IMR-90 (cell line): Measurements from ENCODE around the gene EHF. TPM values are rescaled to one million over a fixed set of nuclear protein-coding genes. Genes with fewer than 3 reads are reported as not detected.
A peak's percentile ranks its signal among the peaks of the same experiment; 100 is the strongest.

Source experiments
- ATAC-seq: fragments of 200-7000 bp; cut with Tn5 transposase; 2 replicates; pipeline ENCODE4 v1.9.1; 2020; ENCODE audit warnings: low read depth, mild to moderate bottlenecking, moderate library complexity
- BruUV-seq: library from RNA; stranded (reverse); fragments of 400-500 nt; replicated peaks from 2 replicates; lab custom pipeline; 2021; lab: Mats Ljungman, UMichigan
- CTCF ChIA-PET: fragments of 300-600 bp; formaldehyde crosslinking; extraction: SDS; loops from one replicate; lab custom pipeline; 2021; ENCODE audit warnings: antibody characterized with exemption; lab: Yijun Ruan, JAX
- POLR2A ChIA-PET: fragments of 300-600 bp; sonication (Branson Sonifier 250); formaldehyde crosslinking; loops from one replicate; lab custom pipeline; 2022; ENCODE audit warnings: antibody characterized with exemption; ENCODE audit not compliant: unreplicated experiment; lab: Charles Lee
- DNase-seq: peaks from one replicate; pipeline ENCODE4 v3.0.0; 2013
- H2AFZ ChIP-seq: replicated peaks from 2 replicates; pipeline ENCODE3; 2013; ENCODE audit warnings: low read length, mild to moderate bottlenecking; ENCODE audit not compliant: poor library complexity
- H2AK5ac ChIP-seq: 2 replicates; pipeline ENCODE4 v1.6.1; 2013; ENCODE audit warnings: low read depth, low read length, inconsistent platforms
- H2AK9ac ChIP-seq: replicated peaks from 2 replicates; pipeline ENCODE3; 2013; ENCODE audit warnings: mild to moderate bottlenecking, low read depth, low read length, moderate library complexity; ENCODE audit not compliant: poor library complexity
- H2BK120ac ChIP-seq: 2 replicates; pipeline ENCODE4 v1.6.1; 2013; ENCODE audit warnings: low read depth, low read length, inconsistent platforms
- H2BK15ac ChIP-seq: 3 replicates; pipeline ENCODE4 v1.6.1; 2013; ENCODE audit warnings: low read depth, low read length, inconsistent platforms
- H2BK20ac ChIP-seq: 2 replicates; pipeline ENCODE4 v1.6.1; 2013; ENCODE audit warnings: low read depth, mild to moderate bottlenecking, inconsistent platforms, low read length, moderate library complexity
- H2BK5ac ChIP-seq: 2 replicates; pipeline ENCODE4 v1.6.1; 2013; ENCODE audit warnings: mild to moderate bottlenecking, low read depth, low read length, inconsistent platforms; ENCODE audit not compliant: poor library complexity, severe bottlenecking
- H3K14ac ChIP-seq: replicated peaks from 2 replicates; pipeline ENCODE4 v1.6.1; 2013; ENCODE audit warnings: low read depth, low read length, inconsistent platforms
- H3K18ac ChIP-seq: 2 replicates; pipeline ENCODE4 v1.6.1; 2013; ENCODE audit warnings: low read depth, low read length, control low read depth
- H3K23ac ChIP-seq: 2 replicates; pipeline ENCODE4 v1.6.1; 2013; ENCODE audit warnings: low read depth, low read length, inconsistent platforms
- H3K27ac ChIP-seq: 2 replicates; pipeline ENCODE4 v1.5.1; 2013; ENCODE audit warnings: mild to moderate bottlenecking, control low read depth, low read length; ENCODE audit not compliant: insufficient read depth
- H3K27me3 ChIP-seq: 2 replicates; pipeline ENCODE4 v1.6.1; 2013; ENCODE audit warnings: low read length; ENCODE audit not compliant: control insufficient read depth, insufficient read depth
- H3K36me3 ChIP-seq: 2 replicates; pipeline ENCODE4 v1.6.1; 2013; ENCODE audit warnings: low read length, mixed read lengths; ENCODE audit not compliant: control insufficient read depth, insufficient read depth
- H3K4ac ChIP-seq: 2 replicates; pipeline ENCODE4 v1.6.1; 2013; ENCODE audit warnings: low read depth, low read length, inconsistent platforms
- H3K4me1 ChIP-seq: 2 replicates; pipeline ENCODE4 v1.6.1; 2013; ENCODE audit warnings: low read length, mixed read lengths; ENCODE audit not compliant: control insufficient read depth, insufficient read depth
- H3K4me2 ChIP-seq: 2 replicates; pipeline ENCODE4 v1.6.1; 2013; ENCODE audit warnings: low read depth, mild to moderate bottlenecking, control low read depth, low read length, moderate library complexity
- H3K4me3 ChIP-seq: 2 replicates; pipeline ENCODE4 v1.5.1; 2013; ENCODE audit warnings: low read depth, mild to moderate bottlenecking, control low read depth, low read length, moderate library complexity; ENCODE audit not compliant: insufficient read depth
- H3K56ac ChIP-seq: 2 replicates; pipeline ENCODE4 v1.6.1; 2013; ENCODE audit warnings: low read length, inconsistent platforms; ENCODE audit not compliant: insufficient read depth; ENCODE audit errors: extremely low read depth
- H3K79me1 ChIP-seq, 2 experiments: 2 replicates each; pipeline ENCODE4 v1.6.1; 2013; ENCODE audit warnings: low read length in 2 of 2, inconsistent platforms in 1 of 2, low read depth in 1 of 2
- H3K9ac ChIP-seq: 2 replicates; pipeline ENCODE4 v1.6.1; 2013; ENCODE audit warnings: low read depth, low read length, control low read depth
- H3K9me1 ChIP-seq: 2 replicates; pipeline ENCODE4 v1.6.1; 2013; ENCODE audit warnings: low read length, inconsistent platforms; ENCODE audit not compliant: insufficient read depth
- H3K9me3 ChIP-seq: 2 replicates; pipeline ENCODE4 v1.6.1; 2013; ENCODE audit warnings: low read length; ENCODE audit not compliant: control insufficient read depth, insufficient read depth
- H4K20me1 ChIP-seq: 2 replicates; pipeline ENCODE4 v1.6.1; 2013; ENCODE audit warnings: low read length, inconsistent platforms; ENCODE audit not compliant: insufficient read depth
- H4K5ac ChIP-seq: 2 replicates; pipeline ENCODE4 v1.6.1; 2013; ENCODE audit warnings: mild to moderate bottlenecking, low read depth, low read length, control low read depth
- H4K8ac ChIP-seq, 2 experiments: 2 replicates each; pipeline ENCODE4 v1.6.1; 2013; ENCODE audit warnings: low read depth in 2 of 2, low read length in 2 of 2, control low read depth in 1 of 2, inconsistent platforms in 1 of 2
- H4K91ac ChIP-seq: 2 replicates; pipeline ENCODE4 v1.6.1; 2013; ENCODE audit warnings: low read depth, low read length, inconsistent platforms; ENCODE audit not compliant: insufficient read depth
- MAZ ChIP-seq: IDR thresholded peaks from 2 replicates; pipeline ENCODE4 v1.6.1; 2012; ENCODE audit warnings: low read depth, mild to moderate bottlenecking, low read length, improper control_type of control experiment, moderate library complexity, borderline replicate concordance
- NFE2L2 ChIP-seq: fragments of 150-350 bp; IDR thresholded peaks from 2 replicates; pipeline ENCODE4 v1.6.1; 2016; ENCODE audit warnings: low read depth, mild to moderate bottlenecking, low read length
- SMC3 ChIP-seq: fragments of 150-350 bp; IDR thresholded peaks from 2 replicates; pipeline ENCODE4 v1.6.1; 2016; ENCODE audit warnings: low read depth, mild to moderate bottlenecking, antibody characterized with exemption, low read length, moderate library complexity
- dilution Hi-C: fragments of 300-500 bp; cut with HindIII; formaldehyde crosslinking; loops from one replicate; pipeline ENCODE4 v1.14.3; 2018; ENCODE audit warnings: low sequenced_read_pairs; ENCODE audit not compliant: unreplicated experiment
- in situ Hi-C: fragments of 300-500 bp; cut with MboI; formaldehyde crosslinking; loops from 3 replicates; pipeline ENCODE4 v1.14.3; 2019; ENCODE audit warnings: low sequenced_read_pairs, inconsistent platforms, mixed read lengths
- intact Hi-C: fragments of 100-400 bp; cut with micrococcal nuclease; formaldehyde crosslinking; loops from 2 replicates; pipeline ENCODE4 v1.10.0; 2022
- polyA plus RNA-seq, 3 experiments: library from polyadenylated mRNA; depleted of rRNA; stranded (reverse); fragments of >200 nt; gene quantifications; 2 replicates each; pipeline ENCODE4 v1.2.3, GENCODE V29; 2012; ENCODE audit warnings: low replicate concordance in 1 of 3
- total RNA-seq: library from RNA; depleted of rRNA; stranded (reverse); fragments of >200 nt; gene quantifications from 2 replicates; pipeline ENCODE4 v1.2.3, GENCODE V29; 2012
- TF ChIP-seq, protein P1 (sequence below): conservative IDR thresholded peaks from 2 replicates; pipeline ENCODE4 v1.5.1; 2012; ENCODE audit warnings: mild to moderate bottlenecking, low read depth, low read length, improper control_type of control experiment

The EHF gene
- total and polyA plus RNA-seq, 2 of the 4 experiments (the other 2 are of a cell fraction) = under 0.01 TPM; not detected in 1

DNA sequence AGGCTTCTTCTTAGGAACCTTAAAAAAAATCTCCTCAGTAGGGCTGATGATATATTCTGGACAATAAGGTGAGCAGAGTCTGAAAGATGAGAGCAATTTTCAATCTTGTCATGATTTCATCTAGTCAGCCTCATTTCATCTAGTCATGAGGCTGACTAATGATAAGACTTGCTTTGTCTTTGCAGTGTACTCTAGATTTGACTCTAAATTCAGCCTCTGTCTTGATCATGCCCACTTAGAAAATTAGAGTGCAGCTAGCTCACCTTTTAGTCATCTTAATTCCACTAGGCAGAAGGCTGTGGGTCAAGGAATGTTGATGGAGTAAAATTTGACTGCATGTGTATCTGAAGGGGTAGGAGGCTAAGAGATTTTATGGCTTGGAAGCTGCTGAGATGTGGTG is 5.5 kb downstream of the EHF start:
- Histone ChIP-seq H3K18ac (no peak overlapping the region), H2AFZ (no peak overlapping the region), H3K4me3 (no peak overlapping the region), H2BK5ac (no peak overlapping the region), H4K8ac (no peak overlapping the region), H2BK20ac (no peak overlapping the region), H2AK9ac (no peak overlapping the region), H3K36me3 (no peaks in the 10 kb centered on the region), H4K91ac (no peak overlapping the region), H3K14ac (no peak overlapping the region), H3K27ac (no peak overlapping the region), H4K20me1 (no peaks in the 10 kb centered on the region), H3K4ac (no peak overlapping the region), H2BK120ac (no peak overlapping the region), H3K9me1 (peaks cover 4% of the 10 kb centered on the region; the same call in 1 of the 2 replicates), H3K4me1 (peaks cover 3% of the 10 kb centered on the region; the same call in 1 of the 2 replicates), H2BK15ac (no peak overlapping the region; the same call in 2 of the 3 replicates), H4K5ac (no peak overlapping the region), H3K79me1 (no peaks in the 10 kb centered on the region), H3K4me2 (no peak overlapping the region), H3K27me3 (no peaks in the 10 kb centered on the region), H3K9ac (no peak overlapping the region), H3K56ac (no peak overlapping the region), H2AK5ac (no peak overlapping the region), H3K23ac (no peak overlapping the region), H3K9me3 (no peaks in the 10 kb centered on the region)
- intact Hi-C loops (no loop called here), in situ Hi-C loops (no loop called here), dilution Hi-C loops (no loop called here)
- DNase-seq (peak; percentile 6), ATAC-seq (no peak)
- ChIA-PET POLR2A (no interaction called here), CTCF (no interaction called here)
- BruUV-seq = no TSS peak
- TF ChIP-seq SMC3 (no peak), MAZ (no peak), NFE2L2 (no peak)
- TF ChIP-seq, protein P1, sequence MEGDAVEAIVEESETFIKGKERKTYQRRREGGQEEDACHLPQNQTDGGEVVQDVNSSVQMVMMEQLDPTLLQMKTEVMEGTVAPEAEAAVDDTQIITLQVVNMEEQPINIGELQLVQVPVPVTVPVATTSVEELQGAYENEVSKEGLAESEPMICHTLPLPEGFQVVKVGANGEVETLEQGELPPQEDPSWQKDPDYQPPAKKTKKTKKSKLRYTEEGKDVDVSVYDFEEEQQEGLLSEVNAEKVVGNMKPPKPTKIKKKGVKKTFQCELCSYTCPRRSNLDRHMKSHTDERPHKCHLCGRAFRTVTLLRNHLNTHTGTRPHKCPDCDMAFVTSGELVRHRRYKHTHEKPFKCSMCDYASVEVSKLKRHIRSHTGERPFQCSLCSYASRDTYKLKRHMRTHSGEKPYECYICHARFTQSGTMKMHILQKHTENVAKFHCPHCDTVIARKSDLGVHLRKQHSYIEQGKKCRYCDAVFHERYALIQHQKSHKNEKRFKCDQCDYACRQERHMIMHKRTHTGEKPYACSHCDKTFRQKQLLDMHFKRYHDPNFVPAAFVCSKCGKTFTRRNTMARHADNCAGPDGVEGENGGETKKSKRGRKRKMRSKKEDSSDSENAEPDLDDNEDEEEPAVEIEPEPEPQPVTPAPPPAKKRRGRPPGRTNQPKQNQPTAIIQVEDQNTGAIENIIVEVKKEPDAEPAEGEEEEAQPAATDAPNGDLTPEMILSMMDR = no peak
